RPMI7951 (cell line): ENCODE measurements around the gene AKR1C1. TPM values are rescaled to one million over a fixed set of nuclear protein-coding genes. Genes with fewer than 3 reads are reported as not detected.
"Not testable (repeated sequence)": the region's sequence is repeated elsewhere in the genome, so short reads cannot be mapped to it uniquely, and the experiment has no call there.

Experiments
- DNase-seq: peaks from one replicate; pipeline ENCODE4 v3.0.0-alpha.2; 2012; ENCODE audit warnings: low read depth
- total RNA-seq: library from RNA; depleted of rRNA; stranded (reverse); fragments of >200 nt; shearing (Covaris generic); gene quantifications from 2 replicates; pipeline ENCODE4 v1.2.3, GENCODE V29; 2014

AKR1C1 gene
- total RNA-seq, 1 experiment from 2014 or later: 14.2 TPM

DNA sequence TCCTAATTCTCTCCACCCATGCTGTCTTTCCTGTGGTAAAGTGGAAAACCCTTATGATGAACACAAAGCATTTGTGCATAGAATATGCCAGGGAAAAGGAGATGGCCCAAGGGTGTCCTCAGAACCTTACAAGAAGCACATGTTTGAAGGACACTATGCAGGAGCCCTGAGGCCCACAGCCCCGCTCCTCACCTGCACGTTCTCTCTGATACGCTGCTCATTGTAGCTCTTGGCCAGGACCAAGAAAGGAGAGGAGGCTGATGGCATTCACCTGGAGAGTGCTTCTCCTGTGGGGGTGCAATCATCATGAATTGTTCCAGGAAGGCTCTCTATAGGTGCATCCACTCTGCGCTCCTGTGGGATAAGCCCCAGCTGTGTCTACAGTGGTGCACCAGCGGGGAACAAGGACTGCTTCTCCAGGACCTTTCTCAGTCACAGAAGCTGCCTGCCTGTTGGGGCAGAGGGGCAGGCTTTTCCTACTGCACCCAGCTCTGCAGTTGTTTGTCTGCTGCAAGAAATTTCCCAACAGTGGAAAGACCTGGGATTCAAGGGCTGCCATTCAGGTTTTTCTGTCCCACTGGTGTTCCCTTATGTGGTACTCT is 20.5 kb downstream of the AKR1C1 start:
- DNase-seq: no peak

GRCh38 chr10:4984223-4984622 is 21.0 kb downstream of the AKR1C1 start:
- no peak for DNase-seq

GRCh38 chr10:4984971-4985594 is 21.9 kb downstream of the AKR1C1 start:
- DNase-seq: no peak

DNA sequence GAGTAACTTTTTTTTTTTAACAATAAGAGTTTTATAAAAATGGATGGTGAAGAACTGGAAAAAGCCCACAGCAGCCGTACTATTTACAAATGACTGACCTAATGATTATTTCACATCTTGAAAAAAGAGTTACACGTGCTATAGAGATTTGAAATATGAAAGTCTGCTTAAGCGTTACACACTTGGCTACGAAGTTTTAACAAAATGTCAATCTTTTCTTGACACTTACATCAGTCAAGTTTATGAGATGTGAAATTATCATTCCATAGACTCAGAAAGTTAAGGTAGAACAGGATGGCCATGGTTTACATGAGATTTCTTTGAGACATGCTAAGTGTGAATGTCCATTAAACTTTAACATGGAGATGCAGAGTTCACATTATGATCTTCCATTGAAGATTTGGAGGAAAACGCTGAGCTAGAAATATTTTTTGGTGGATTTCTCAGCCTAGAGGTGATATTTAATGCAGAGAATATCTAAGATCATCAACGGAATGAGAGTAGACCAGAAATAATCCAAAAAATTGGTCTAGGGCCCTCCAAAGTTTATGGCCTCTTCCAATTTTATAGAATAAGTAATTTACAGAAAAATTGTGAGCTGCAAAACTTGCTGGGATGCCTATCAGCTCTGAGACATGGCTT is 24.9 kb downstream of the AKR1C1 start:
- DNase-seq: not testable (repeated sequence)

- no peak for DNase-seq
Measured at GRCh38 chr10:4990217-4990616, 27.0 kb downstream of the AKR1C1 start.

GRCh38 chr10:4991463-4991862 is 28.2 kb downstream of the AKR1C1 start:
- DNase-seq: not testable (repeated sequence)

DNA sequence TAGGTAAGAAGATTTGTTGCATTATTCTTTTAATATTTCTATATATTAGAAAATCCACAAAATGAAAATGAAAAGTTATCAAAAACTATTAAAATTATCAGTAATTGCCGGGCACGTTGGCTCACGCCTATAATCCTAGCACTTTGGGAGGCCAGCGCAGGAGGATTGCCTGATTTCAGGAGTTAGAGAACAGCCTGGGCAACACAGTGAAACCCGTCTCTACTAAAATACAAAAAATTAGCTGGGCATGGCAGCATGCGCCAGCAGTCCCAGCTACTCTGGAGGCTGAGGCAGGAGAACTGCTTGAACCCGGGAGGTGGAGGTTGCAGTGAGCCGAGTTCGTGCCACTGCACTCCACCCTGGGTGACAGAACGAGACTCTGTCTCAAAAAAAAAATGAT is 29.3 kb downstream of the AKR1C1 start:
- not testable (repeated sequence) for DNase-seq

DNA sequence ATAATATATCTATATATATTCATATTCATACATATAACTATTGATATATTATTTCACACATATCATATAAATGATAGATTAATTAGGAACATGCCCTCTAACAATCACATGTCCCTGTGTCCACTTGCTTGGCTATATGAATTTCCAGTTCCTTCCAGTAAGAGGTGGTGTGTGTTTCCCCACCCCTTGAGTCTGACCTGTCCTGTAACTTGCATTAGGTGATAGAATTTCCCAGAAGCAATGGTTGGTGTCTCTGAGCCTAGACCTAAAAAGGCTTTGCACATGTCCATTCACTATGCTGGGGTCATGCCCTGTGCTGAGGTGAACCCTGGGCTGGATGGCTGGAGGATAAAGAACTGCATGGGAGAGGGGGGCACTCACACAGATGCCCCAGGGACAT is 31.0 kb downstream of the AKR1C1 start:
- not testable (repeated sequence) for DNase-seq

GRCh38 chr10:4998671-4999070 is 35.5 kb downstream of the AKR1C1 start:
- no peak for DNase-seq

DNA sequence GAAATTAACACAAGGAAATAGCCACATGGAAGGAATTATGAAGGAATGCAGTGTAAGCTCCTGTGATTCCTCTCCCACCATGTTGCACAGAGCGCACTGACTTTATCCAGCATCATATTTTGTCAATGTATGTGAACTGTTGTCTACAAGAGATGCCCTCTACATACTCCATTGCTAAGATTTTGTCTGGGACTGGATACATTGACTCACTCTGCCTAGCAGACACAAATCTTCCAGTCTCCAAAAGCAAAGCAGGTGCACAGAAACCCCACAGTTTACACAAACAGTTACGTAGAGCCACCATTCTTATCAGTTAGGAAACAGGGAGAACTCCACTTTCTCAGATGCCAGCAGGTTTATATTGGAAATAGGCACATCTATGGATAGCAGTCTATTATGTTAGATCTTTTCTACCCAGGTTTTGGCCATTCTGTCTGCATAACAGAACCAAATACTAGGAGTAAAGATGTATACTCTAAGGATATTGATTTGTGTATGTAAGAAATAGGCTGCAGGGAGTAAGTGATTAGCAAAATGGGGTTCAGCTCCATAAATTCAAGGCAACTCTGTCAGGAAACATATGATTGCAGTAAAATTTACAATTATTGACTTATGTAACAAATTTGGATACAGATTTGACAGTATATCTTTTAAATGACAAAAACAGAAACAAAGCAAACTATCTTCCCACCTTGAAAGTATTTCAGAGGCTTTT is 39.0 kb downstream of the AKR1C1 start:
- no peak for DNase-seq

GRCh38 chr10:5003127-5004029 is 40.2 kb downstream of the AKR1C1 start, which contains the start of gene AKR1C2:
AKR1C2 (minus strand) TSS chr10:5003857; CDS start chr10:5003835, 22 bp downstream.
- peak; percentile 35 for DNase-seq

GRCh38 chr10:5004030-5004385 is 40.8 kb downstream of the AKR1C1 start:
- DNase-seq: not testable (repeated sequence)

DNA sequence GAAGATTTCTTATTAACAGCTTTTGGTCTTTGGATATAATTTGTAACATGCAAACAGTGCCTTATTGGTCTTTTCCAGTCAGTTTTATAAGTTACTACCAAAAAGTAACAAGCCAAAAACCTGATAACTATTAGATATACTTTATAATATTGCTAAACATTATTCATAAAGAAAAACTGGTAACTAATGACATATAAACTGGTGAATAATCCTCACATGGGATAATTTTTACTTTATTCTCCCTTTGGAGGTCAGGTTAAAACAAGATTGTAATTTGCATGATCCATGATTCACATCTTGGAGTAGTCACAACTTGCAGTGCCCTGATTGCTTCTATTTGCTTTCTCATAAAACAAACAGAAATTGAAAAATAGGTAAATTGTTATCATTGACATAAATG is 41.3 kb downstream of the AKR1C1 start:
- not testable (repeated sequence) for DNase-seq

- peak; percentile 17 for DNase-seq
Measured at GRCh38 chr10:5008857-5009548, 45.8 kb downstream of the AKR1C1 start.

- not testable (repeated sequence) for DNase-seq
Measured at GRCh38 chr10:5010043-5010442, 46.8 kb downstream of the AKR1C1 start.

DNA sequence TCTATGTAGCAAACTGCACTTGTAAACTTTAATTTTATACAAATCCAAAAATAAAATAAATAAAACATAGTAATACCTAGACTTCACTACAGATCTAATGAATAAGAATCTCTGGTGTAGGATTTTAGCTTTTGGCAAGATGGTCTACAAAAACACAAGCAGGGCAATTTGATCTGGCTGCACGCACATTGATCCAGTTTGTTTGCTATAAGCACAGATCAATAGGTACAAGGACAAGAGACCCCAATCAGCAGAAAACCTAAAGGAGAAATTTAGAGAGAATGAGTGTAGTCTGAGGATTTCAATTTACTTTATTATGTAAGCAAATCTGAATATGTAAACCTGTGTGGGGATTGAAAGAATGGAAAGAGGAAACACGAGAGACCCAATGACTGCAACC is 48.2 kb downstream of the AKR1C1 start:
- DNase-seq: not testable (repeated sequence)

GRCh38 chr10:5012595-5012994 is 49.4 kb downstream of the AKR1C1 start:
- no peak for DNase-seq

DNA sequence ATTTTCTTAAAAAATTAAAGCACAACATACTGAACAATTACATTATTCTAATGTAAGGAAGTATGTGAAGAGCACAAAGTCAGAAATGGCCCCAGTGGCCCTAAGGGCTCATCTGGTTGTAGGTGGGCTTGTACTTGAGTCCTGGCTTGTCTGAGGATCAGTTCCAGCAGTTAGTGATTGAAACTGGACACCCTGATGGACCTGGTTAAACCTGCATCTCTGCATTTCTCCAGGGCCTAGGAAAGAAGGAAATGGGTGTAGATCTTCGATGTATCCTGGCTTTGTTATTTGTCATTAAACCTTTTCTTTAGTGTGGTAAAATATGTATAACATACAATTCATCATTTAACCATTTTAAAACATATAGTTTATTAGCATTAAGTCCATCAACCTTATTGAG is 50.2 kb downstream of the AKR1C1 start:
- no peak for DNase-seq

DNA sequence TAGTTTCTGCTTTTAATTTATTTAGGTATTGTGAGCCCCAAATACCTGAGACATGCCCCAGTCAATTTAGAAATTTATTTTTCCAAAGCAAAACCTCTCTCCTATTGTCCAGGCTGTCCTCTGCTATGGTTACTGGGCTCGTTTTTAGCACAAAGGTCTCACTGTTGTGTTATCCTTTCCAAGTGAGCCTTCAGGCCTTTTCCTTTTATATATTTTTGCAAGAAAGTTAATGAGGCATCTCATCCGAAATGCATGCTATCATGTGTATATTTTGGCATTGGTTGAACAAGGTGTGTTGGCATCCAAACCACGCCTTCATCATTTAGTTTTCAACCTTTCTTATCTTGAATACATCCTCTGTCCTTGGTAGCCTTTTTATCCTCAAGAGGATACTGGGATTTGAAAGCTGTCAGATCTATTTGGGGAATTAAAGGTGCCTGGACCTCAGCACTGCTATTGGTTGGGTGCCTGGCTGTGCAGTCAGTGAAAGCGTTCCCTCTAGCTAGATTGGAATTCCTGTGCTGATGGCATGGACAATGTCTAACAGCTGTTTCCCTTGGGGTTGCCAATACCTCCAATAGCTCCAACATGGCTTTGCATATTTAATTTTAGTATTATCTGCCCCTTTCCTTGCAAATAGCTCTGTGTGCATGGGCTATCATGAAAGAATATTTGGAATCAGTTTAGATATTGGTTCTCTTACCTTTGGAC is 51.1 kb downstream of the AKR1C1 start:
- not testable (repeated sequence) for DNase-seq

GRCh38 chr10:5014936-5015335 is 51.7 kb downstream of the AKR1C1 start:
- peak; percentile 55 for DNase-seq
